AG09319 (cell line): ENCODE data around the gene TMEM31.

Experiments
- DNase-seq: peaks from one replicate; pipeline ENCODE4 v3.0.0-alpha.2; 2010; ENCODE audit warnings: low read depth; ENCODE audit errors: extremely low read depth
- TF ChIP-seq, protein P1 (sequence below): IDR thresholded peaks from 2 replicates; pipeline ENCODE4 v1.5.1; 2011; ENCODE audit warnings: low read depth, mild to moderate bottlenecking, inconsistent platforms, low read length, moderate library complexity

Gene TMEM31

DNA sequence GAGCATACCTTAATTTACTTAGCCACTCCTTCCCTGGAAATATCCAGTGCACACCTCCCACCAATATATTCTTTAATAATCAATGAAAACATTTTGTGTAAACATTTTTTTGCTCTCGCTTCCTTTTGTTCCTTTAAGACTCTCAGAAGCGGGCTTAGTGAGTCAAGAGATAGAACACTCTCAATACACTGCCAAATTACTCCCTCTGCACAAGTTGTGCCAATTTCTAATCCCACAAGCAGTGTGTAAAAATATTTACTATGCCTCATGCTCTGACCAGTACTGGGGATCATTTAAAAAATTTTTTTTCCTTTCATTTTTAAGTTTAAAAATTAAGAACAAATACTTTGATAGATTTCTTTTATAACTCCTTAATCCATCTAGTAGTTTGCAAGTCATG, 29.3 kb upstream of the TMEM31 start:
- no peak for DNase-seq
- TF ChIP-seq, protein P1, sequence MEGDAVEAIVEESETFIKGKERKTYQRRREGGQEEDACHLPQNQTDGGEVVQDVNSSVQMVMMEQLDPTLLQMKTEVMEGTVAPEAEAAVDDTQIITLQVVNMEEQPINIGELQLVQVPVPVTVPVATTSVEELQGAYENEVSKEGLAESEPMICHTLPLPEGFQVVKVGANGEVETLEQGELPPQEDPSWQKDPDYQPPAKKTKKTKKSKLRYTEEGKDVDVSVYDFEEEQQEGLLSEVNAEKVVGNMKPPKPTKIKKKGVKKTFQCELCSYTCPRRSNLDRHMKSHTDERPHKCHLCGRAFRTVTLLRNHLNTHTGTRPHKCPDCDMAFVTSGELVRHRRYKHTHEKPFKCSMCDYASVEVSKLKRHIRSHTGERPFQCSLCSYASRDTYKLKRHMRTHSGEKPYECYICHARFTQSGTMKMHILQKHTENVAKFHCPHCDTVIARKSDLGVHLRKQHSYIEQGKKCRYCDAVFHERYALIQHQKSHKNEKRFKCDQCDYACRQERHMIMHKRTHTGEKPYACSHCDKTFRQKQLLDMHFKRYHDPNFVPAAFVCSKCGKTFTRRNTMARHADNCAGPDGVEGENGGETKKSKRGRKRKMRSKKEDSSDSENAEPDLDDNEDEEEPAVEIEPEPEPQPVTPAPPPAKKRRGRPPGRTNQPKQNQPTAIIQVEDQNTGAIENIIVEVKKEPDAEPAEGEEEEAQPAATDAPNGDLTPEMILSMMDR = no peak

DNA sequence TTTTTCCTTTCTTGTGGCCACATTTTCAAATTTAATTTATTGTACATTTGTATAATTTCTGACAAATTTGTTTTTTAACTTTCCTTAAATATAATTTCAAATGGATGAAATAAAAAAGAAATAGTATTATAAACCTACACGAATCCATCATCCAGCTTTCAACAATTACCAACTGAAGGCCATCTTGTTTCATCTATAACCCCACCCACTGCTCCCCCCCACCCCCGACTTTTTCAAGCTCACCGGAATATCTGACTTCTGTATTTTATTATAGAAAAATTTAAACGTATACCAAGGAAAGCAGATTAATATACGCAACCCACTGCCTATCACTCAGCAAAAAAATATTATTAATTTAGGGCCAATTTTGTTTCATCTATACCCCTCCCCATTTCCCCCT, 25.3 kb upstream of the TMEM31 start:
- no peak for DNase-seq
- TF ChIP-seq, protein P1 = no peak

DNA sequence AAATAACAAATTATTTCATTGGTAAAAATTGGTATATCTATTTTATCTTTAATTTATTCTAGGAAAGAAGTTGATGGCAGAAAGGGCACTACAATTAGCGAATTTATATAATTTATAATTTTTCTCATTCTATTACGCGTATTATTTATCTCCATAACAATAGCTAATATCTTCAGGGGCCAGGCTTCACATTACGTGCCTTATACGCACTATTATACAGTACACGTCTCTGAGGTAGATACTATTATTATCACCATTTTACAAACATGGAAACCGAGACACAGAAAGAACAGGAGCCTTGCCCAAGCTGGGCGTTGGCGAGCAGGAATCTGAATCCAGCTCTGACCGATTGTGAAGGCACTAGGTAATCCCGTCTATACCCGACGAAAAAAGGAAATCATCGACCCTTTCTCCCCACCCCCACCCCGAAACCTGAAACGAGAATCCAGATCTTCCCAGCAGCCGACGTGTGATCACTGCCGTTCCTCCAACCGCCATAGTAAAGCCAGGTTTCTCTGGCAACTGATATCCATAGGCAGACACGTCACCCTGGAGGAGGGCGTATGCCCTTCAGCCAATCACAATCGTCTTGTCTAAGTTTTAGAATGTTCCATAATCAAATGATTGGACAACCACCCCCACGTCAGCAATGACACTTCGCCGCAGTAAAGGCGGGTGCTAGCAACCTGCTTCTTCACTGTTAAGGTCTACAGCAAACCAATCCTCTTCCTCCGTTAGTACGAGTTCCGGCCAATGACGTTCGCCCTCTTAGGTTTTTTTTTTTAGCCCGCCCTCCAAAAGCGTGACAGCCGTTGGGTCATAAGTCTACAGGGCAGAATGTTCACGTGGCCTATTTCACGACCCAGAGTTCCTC, 24.3 kb upstream of the TMEM31 start, which contains the start of gene MORF4L2:
MORF4L2 (minus strand) TSS at position 501 of the 874 bp plus-strand sequence. CDS start 9,672 bp downstream, outside the sequence.
- peak; percentile 98 for DNase-seq
- TF ChIP-seq, protein P1 = no peak

DNA sequence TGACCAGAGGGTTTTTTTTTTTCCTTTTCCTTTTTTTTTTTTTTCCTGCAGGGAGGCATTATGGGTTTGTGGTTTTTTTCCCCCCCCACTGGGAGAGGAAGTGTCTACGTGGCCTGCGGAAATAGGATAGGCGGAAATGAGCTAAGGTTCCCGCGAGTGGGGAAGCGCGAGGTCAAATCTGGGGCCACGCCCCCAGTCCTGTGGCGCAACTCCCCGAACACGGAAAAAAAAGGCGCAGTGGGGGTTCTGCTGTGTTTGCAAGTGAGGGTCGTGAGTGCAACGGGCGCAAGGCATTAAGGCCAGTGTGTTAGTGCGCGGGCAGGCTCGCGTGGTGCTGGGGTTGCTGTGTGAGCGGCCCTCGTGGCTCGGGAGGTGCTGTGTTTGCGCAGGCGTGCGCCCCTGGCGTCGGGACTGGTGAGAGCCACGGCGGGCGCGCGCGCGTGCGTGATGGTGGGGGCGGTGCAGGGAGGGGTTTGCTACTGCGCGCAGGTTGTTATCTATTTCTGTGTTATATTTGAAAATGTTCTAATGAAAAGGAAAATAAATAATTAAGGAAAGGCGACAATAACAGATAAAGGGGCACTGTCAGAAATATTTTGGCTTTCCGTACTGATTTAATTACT, 23.5 kb upstream of the TMEM31 start:
- DNase-seq = peak; percentile 58
- TF ChIP-seq, protein P1 = peak; percentile 37

DNA sequence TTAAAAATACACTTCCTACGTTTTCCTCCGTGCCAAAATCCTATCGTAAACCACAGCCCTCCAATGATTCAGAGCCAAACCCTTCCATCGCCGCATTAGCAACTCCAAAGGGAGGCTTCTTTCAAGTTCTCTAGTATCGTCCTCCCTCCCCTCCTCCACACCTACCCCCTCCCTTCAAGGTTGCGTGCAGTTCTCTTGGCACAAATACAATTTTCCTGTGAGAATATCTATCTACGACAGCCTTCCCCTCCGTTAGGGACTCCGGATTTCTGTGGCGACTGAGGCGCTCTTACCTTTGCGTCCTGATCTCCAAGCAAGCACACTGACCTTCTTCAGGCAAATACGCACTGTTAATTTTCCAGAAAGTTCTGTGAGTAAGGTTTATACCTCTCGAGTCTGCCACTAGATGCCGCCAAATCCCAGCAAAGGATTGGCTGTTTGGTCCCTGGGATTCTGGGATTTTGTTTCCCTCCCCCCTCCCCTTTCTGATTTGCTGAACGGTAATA, 23.0 kb upstream of the TMEM31 start:
- TF ChIP-seq, protein P1 = peak; percentile 63
- DNase-seq = peak; percentile 44

DNA sequence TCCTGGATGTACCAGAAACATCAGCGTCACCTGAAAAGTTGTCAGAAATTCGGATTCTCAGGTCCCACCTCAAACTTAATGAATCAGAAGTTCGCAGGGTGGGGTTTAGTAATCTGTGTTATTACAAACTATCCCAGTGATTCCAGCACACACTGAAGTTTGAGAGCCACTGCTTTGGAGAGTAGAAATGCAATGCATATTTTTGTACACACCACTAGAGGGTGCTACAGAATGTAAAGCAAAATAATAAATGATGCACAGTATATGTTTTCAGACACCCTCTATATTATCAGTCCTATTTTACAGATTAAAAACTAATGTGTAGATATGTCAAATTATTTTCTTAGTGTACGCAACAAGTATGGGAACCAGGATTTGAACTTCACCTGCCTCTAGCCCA, 21.8 kb upstream of the TMEM31 start:
- DNase-seq = no peak
- TF ChIP-seq, protein P1 = peak; percentile 54

DNA sequence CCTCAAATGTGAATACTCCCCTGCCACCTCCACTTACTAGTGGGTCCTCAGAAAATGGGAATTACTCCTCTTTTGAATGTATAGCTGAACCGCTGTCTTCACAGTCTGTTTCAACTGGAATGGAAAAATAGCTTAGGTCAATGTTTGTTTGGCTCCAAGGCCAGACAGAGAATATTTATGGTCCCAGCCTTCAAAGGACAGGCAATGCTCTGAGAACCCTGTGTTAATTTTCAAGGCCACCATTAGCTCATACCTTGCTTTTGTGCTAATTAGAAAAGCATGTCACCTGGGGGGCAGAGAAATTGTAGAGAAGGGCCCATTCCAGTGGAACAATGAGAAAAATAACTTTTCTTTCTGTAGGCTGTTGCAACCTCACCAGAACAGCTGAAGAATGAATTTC, 19.6 kb upstream of the TMEM31 start:
- no peak for DNase-seq
- TF ChIP-seq, protein P1 = no peak
